ENCODE measurements around the gene KLHL29. TPM values are rescaled to one million over a fixed set of nuclear protein-coding genes. Genes with fewer than 3 reads are reported as not detected.
A peak's percentile ranks its signal among the peaks of the same experiment; 100 is the strongest.

The KLHL29 gene
- total RNA-seq, 2 donors from 2014 or later: 1.3 to 3.3 TPM

DNA sequence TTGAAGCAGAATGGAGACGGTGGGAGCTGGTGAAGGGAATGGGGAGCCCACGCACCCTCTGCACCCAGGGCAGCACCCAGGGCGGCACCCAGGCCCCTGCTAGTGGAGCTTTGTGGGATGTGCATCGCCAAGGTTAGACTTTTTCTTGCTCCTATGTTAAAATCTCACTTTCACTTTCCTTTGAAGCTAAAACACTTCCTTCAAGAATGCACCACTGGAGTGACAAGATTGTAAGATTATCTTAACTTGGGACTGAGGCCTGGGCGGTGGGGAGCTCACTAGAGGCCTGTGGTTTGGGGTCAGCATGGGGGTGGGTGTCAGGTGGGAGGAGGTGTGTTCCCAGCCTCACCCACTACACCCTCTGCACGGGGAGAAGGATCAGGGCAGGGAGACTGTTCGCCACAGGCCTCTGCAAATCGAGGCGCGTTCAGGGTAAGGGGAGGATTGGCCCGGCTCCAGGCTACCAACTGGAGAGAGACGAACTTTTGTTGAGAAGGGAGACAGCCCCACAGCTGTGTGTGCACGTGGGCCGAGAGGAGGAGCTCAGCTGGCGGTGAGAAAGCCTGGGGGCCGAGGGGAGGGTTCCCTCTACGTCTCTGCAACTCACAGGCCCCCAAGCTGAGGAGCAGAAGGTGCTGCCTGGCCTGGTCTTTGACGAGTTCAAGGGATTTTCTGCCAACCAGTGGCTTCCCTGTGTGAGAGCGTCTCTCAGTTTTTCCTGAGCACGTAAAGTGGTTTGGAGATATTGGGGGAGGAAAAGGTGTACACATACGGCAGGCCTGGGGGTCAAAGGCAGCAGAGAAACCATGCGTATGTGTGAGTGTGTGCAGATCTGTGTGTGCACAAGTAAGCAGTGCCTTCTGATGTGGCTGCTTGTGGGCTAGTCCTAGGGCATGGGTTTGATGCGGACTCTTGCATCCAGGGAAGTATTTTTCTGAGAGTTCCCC, 147.7 kb downstream of the KLHL29 start:
- ATAC-seq (peak in 1 of 2 donors; percentile 34), DNase-seq (no peak)
- intact Hi-C loops (cut with DNase I): no loop called here

DNA sequence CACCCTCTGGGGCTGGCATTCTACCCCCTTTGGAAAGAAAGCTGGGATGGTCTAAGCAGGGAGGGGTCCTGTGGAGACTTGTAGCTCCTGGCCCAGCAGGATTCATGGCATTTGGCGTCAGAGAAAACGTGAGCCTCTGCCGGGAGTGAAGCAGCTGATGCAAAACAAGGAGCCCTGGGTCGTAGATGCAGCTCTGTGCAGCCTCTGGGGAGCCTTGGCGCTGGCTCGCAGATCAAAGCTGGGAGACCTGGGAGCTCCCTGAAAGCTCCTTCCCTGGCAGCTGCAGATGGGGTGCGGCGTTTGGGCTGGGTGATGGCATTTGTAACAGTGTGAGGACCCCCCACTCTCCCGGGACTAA, 148.3 kb downstream of the KLHL29 start:
- intact Hi-C loops (cut with DNase I): no loop called here
- ATAC-seq: no peak
- DNase-seq: no peak

DNA sequence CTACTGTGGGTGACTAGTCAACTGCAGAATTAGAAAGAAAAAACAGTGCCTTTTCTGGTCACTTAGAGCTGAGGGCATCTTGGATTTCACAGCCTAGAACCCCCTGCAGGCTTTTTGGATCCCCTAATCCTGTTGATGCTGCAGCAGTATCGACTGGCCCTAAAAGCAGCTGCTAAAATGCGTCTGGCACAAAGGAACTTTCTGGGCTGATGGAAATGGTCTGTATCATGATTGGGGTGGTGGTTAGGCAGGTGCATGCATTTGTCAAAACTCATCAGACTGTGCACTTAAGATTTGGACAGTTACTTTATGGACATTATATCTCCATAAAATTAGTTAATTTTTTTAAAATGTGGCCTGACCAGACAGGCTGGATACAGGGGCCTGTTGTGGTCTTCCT, 149.8 kb downstream of the KLHL29 start:
- DNase-seq (no peak), ATAC-seq (no peak)
- intact Hi-C loops (cut with DNase I): no loop called here

DNA sequence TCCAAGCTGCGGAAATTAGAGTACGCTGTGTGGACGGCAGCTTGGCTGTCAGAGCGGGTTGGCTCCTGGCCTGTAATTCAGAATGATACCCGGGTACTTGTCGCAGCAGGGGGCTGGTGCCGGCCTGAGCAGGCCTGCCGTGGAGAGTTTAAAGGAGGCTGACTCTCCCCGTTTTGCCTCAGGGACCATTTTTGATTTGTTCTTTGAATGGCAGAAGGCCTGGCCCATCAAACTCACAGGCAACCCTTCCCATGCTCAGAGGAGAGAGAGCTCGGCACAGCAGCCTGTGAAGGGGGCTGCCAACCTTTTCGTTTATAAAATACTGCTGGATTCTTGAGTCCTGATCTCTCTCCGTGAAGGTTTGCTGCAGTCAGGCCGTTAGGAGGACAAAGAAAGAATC, 151.3 kb downstream of the KLHL29 start:
- ATAC-seq: no peak
- intact Hi-C loops (cut with DNase I): no loop called here
- DNase-seq: no peak

DNA sequence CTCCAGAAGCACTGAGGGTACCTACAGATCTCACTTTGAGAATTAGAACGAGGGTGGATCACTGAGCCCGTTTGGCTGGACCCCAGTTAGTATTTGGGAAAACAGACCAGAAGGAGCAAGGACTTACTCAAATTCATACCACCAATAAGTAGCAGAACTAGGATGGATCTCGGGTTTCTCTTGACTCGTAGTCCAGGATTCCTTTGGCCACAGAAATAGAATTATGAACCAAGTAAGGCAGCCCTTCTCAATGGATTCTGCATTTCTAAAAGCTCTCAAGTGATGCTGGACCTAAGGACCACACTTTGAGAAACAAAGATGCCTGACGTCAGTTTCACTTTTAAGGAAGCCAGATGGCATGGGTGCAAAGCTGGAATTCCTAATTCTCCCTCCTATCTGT, 153.0 kb downstream of the KLHL29 start:
- ATAC-seq (no peak), DNase-seq (no peak)
- intact Hi-C loops (cut with DNase I): no loop called here

DNA sequence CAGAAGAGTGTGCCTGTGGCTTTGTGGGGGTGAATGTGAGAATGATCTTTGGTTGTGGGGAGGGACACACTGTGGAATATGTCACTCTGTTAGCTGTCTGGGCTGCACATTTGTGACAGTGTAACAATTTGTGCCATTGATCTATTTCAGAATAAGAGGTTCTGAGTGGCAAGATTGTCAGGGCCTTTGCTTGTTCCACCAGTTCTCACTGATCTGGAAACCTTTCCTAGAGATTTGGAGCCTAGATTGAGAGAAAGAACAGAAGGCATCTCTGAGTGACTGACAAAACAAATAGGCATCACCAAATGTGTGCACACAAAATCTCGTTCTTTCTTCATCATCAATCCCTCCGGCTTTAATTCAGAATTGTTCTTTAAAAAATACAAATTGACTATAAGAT, 153.6 kb downstream of the KLHL29 start:
- DNase-seq (no peak), ATAC-seq (no peak)
- intact Hi-C loops (cut with DNase I): no loop called here

DNA sequence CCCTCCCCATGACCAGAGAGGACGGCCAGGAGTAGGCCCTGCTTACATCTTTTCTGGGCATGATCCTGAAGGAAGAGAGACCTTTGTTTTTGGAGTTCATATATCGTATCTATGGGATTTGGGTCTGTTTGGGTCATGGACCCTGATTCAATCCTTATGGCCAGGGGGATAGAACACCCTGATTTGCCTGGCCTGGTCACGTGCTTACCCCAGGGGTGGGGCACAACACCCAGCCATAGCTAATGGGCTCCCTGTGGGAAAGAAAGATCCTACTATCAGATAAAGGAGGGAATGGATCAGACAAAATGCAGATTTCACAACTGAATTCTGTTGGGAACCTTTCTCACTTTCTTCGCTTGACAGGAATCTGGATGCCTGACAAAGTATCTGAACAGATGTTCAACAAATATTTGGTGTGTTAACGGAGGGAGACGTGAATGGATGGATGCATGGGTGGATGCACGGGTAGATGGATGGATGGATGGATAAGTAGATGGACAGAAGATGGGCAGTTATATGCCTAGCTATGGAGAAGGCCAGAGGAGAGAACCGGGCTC, 155.9 kb downstream of the KLHL29 start:
- ATAC-seq: no peak
- intact Hi-C loops (cut with DNase I): no loop called here
- no peak for DNase-seq

DNA sequence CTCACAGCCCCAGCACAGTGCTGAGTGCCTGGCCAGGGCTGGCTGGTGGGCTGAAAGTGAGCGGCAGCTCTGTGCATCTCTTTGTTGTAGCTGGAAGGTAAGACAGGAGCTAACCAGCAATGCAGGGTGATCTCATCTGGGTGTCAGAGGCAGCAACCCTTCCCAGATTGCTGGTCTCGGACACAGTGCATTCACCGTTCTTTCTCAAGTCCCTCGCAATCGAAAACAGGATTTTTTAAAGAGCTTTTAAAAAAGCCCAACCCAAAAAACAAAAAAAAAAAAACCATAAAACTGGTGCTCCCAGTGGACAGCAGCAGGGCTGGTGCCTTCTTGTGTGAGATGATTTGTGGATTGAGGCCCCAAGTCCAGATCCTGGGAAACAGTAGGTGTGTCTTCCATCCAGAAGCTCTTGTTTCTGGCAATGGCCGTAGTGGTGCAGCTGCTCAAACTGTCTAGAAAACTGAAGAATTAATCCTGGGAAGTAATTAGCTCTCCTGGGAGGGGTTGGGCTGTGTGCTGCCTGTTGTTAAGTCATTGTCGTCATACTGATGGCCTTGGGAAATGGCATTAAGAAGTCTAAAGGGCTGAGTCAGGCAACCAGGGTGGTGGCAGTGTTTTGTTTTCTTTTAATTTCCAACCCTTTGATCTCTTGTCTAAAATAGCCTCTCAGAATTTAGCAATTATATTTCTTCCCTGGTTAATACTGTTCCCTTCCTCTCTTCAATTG, 156.7 kb downstream of the KLHL29 start:
- ATAC-seq (peak; percentile 20 to 66), DNase-seq (no peak)
- intact Hi-C loops (cut with DNase I): no loop called here

DNA sequence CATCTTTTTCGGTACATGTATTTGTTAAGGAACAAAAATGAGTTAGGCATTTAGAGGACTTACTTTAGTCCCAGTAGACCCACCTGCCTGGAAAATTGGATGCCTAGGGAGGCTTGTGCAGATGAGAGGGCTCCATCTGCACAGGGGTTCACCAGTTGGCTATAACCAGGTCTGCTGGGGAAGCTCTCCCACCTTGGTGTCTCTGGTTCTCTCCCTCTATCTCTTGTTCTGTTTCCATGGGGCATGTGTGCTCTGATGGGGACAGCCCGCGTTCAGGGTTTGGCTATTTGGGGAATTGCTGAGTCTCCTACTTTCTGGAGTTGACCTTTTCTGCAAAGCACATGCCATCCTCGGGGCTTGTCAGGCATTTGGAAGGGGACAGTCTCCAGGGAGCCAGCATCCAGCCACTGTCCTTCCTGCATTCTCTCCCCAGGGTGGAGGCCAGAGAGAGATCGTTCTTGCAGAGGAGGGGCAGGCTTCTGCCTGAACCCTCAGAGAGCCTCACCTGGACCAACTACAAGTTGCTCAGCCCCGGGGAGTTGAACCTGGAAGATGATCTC, 157.3 kb downstream of the KLHL29 start:
- ATAC-seq (no peak), DNase-seq (no peak)
- intact Hi-C loops (cut with DNase I): no loop called here

DNA sequence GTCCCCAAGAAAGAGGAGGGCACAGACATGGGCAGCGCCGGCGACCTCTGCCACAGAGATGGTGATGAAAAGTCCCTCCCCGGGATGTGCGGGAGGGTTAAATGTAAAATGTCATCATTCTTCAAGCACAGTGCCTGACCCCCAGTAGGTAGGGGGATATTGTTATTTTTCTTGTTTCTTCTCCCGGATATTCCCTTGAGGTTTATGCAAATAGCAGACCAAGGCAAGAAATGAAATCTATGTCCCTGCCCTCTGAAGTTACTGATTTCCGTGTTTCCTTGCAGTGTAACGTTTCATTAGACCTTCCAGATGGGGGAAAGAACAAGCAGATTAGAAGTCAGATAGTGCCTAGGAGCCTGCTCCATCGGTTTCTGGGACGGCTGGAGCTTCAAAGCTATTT, 158.3 kb downstream of the KLHL29 start:
- DNase-seq (no peak), ATAC-seq (no peak)
- intact Hi-C loops (cut with DNase I): no loop called here

DNA sequence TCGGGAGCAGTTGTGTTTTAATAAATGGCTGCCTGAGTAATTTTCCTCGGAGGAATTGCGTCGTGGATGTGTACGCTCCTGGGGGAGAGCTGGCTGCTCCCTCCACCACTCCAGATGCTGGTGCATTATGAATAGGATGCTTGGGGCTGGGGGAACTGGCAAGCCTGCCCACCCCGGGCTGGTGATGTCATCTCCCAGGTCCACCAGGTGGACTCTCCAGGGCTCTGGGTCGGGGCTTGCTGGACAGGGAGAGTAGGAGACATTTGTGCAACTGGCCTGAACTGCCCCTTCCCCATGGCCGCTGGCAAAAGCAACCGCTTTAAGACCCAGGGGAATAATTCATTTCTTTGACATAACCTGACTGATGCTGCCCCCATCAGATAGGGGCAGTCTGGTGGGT, 158.7 kb downstream of the KLHL29 start:
- ATAC-seq (no peak), DNase-seq (no peak)
- intact Hi-C loops (cut with DNase I): no loop called here

DNA sequence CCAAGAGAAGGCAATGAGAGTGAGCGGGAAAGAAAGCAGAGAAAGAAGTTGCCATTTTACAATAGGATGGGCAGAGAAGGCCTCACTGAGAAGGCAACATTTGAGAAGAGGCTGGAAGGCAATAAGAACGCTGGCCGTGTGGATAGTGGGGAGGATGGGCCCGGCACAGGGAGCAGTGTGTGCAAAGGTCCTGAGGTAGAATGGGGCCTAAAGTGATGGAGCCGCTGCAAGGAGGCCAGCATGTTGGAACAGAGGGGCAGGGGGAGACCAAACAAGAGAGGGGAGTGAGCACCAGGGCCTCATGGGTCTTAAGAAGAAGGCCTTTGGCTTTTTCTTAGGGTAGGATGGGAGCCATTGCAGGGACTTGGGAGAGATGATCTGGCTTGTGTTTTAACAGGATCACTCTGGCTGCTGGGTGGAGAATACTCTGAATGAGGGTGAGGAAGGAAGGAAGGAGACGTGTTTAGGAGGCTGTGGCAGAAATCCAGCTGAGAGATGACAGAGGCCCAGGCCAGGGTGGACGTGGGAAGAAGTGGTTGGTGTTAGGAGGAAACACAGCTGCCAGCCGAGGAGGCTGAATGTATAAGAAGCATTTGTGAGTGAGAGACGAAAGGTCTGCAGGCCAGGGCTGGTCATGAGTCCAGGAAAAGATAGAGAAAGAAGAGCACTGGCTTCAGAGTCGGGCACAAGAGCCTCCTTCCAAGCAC, 159.8 kb downstream of the KLHL29 start:
- intact Hi-C loops (cut with DNase I): no loop called here
- ATAC-seq: no peak
- DNase-seq: no peak

DNA sequence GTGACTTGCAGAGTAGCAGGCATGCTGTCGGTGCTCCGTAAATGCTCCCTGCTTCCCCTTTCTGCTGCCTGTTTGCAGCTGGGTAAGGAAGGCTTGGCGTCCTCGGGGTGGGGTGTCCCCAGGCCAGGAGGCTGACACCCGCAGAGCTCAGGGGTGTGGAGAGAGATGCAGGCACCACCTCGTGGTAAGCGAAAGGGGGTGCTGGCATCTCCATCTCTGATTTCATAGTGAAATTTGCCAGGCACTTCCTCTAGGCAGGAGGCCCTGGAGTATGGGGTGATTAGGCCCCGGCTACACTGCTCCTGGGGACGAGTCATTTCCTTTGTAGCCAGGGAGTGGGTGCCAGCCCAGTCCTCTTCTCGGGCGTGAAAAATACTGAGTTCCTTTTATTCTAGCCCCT, 160.4 kb downstream of the KLHL29 start:
- intact Hi-C loops (cut with DNase I): no loop called here
- ATAC-seq: no peak
- no peak for DNase-seq

DNA sequence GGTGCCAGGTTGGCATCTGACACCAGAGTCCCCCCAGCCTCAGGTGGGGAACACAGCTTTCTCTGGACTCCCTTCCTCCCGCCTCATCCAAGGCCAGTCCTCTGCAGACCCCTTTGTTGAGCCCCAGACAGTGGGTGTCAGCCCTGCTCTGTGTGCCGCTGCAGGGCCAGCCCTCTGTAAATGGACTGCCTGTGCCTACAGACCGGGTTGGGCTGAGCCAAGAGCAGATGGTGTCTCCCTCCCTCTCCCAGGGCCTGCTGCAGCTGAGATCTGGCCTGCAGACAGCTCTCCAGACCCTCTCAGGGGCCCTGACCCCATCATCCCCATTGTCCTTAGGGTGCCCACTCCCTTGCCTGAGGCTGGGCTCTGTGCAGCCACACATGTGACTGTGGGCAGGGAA, 160.8 kb downstream of the KLHL29 start:
- no peak for DNase-seq
- intact Hi-C loops (cut with DNase I): no loop called here
- no peak for ATAC-seq

DNA sequence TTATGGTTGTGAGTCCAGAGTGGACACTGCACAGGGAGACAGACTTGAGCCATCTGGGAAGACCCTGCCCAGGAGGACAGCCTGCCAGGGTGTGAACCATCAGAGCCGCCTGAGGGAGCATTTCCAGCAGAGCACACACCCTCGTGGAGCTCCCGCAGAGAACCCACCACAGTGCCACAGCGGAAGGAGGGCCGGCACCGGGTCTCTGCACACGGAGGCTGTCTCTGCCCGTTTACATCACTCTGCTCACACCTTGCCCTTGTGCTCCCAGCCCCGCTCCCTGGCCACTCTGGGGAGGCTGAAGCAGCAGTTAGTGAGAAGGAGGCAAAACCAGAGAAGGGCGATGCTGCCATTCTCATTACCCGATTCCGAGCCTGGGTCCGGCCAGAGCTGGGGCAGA, 161.9 kb downstream of the KLHL29 start:
- intact Hi-C loops (cut with DNase I): no loop called here
- ATAC-seq: no peak

DNA sequence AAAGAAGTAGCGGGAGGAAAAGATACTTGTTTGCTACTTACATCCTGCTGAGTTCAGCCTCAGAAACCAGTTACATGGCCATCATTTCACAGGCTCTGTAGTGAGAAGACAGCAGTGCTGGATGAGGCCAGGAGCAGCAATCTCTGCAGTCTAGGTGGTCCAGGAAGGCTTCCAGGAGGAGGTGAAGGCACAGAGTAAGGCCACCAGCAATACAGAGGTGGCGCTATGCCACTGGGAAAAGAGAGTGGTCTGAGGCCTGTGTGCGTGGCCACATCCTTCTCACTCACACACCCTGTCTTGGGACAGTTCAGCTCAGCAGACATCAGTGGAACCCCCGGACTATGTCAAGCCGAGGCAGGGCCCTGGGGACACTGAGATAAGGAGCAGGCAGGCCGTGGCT, 162.7 kb downstream of the KLHL29 start:
- ATAC-seq (no peak), DNase-seq (no peak)
- intact Hi-C loops (cut with DNase I): no loop called here

More for the DNA sequence above, 161.9 kb downstream of the KLHL29 start:
- DNase-seq: no peak

DNA sequence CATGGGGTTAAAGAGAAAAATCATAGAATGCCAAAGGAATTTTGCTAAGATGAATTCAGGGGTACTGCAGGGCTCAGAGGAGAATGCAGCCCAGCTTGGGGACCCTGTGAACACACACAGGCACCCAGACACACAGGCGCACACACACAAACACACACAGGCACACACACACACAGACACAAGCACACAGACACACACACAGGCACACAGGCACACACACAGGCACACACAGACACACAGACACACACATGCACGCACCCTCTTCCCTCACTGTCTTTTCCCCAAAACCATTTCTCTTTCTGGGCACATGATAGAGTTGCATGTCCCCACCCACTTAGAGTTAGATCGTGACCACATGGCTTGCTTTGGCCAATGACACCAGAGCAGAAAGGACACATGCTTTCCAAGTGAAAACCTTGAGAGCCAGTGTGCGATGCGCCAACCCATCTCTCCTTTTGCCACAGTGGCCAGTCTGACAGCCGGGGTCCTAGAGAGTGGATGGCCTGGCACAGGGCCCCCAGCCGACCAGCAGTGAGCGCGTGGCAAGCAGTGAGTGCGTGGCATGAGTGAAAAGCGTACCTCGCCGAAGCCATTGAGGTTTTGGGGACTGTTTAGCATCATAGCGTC, 163.3 kb downstream of the KLHL29 start:
- no peak for DNase-seq
- no peak for ATAC-seq
- intact Hi-C loops (cut with DNase I): no loop called here

DNA sequence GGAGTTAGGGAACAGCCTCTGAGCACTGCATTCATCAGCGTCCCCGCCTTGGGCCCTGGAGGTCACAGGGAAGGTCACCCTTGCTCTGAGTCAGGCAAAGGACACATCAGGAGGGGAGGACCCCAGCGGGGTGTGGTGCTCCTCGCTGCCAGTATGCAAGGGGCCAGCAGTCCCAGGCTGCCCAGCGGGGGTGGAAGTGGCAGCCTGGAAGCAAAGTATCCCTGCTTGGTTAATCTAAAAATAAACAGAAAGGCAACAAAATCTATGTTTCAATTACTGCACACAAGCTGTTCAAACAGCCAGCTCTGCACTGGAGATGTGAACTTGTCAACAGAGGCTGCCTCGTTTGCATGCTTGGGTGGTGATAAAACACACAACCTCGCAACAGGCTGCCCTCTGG, 164.1 kb downstream of the KLHL29 start:
- intact Hi-C loops (cut with DNase I): no loop called here
- ATAC-seq (no peak), DNase-seq (no peak)

Measured in left cardiac atrium (tissue), 4 donors.